ENCODE data around the gene LMCD1.

GRCh38 chr3:8455526-8456411, 45.9 kb upstream of the LMCD1 start:
- TF ChIP-seq, protein P1, sequence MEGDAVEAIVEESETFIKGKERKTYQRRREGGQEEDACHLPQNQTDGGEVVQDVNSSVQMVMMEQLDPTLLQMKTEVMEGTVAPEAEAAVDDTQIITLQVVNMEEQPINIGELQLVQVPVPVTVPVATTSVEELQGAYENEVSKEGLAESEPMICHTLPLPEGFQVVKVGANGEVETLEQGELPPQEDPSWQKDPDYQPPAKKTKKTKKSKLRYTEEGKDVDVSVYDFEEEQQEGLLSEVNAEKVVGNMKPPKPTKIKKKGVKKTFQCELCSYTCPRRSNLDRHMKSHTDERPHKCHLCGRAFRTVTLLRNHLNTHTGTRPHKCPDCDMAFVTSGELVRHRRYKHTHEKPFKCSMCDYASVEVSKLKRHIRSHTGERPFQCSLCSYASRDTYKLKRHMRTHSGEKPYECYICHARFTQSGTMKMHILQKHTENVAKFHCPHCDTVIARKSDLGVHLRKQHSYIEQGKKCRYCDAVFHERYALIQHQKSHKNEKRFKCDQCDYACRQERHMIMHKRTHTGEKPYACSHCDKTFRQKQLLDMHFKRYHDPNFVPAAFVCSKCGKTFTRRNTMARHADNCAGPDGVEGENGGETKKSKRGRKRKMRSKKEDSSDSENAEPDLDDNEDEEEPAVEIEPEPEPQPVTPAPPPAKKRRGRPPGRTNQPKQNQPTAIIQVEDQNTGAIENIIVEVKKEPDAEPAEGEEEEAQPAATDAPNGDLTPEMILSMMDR (IDR thresholded peaks at IDR 0.05): no peak
- no peak for TF ChIP-seq EZH2 (IDR thresholded peaks at IDR 0.05; ENCODE audit: borderline replicate concordance, insufficient read depth, low read depth, low read length, poor library complexity, severe bottlenecking)
